MM.1S (cell line): ENCODE results near the gene PPP1R13B.

Experiments
- DNase-seq: peaks from one replicate; pipeline ENCODE4 v3.0.0-alpha.2; 2015
- H2AFZ ChIP-seq: fragments of 300-600 bp; sonication (generic); 2 replicates; pipeline ENCODE4 v1.6.0; 2016; ENCODE audit warnings: antibody characterized with exemption, low read length
- H3F3A ChIP-seq: fragments of 300-600 bp; sonication (generic); 2 replicates; pipeline ENCODE4 v1.6.1; 2016; ENCODE audit warnings: mild to moderate bottlenecking, antibody characterized with exemption, low read length, moderate library complexity, mixed read lengths; ENCODE audit not compliant: insufficient read depth
- H3K27ac ChIP-seq: fragments of 300-600 bp; sonication (generic); 2 replicates; pipeline ENCODE4 v1.5.1; 2016; ENCODE audit warnings: mild to moderate bottlenecking, low read length
- H3K27me3 ChIP-seq: fragments of 300-600 bp; sonication (generic); replicated peaks from 2 replicates; pipeline ENCODE4 v1.6.0; 2016; ENCODE audit warnings: low read length; ENCODE audit not compliant: insufficient read depth
- H3K36me3 ChIP-seq: fragments of 300-600 bp; sonication (generic); replicated peaks from 2 replicates; pipeline ENCODE4 v1.6.1; 2016; ENCODE audit warnings: mild to moderate bottlenecking, low read length, mixed read lengths; ENCODE audit not compliant: insufficient read depth
- H3K4me1 ChIP-seq: fragments of 300-600 bp; sonication (generic); 2 replicates; pipeline ENCODE4 v1.6.1; 2016; ENCODE audit warnings: low read length, mixed read lengths
- H3K4me2 ChIP-seq: fragments of 300-600 bp; sonication (generic); 2 replicates; pipeline ENCODE4 v1.6.0; 2016; ENCODE audit warnings: low read depth, low read length
- H3K4me3 ChIP-seq: fragments of 300-600 bp; sonication (generic); 2 replicates; pipeline ENCODE4 v1.5.1; 2016; ENCODE audit warnings: low read length, mixed read lengths
- H3K79me2 ChIP-seq: fragments of 300-600 bp; sonication (generic); 2 replicates; pipeline ENCODE4 v1.6.1; 2016; ENCODE audit warnings: mixed run types, low read length, mixed read lengths
- H3K9ac ChIP-seq: fragments of 300-600 bp; sonication (generic); 2 replicates; pipeline ENCODE4 v1.6.1; 2016; ENCODE audit warnings: low read length, mixed read lengths
- H3K9me2 ChIP-seq: fragments of 300-600 bp; sonication (generic); replicated peaks from 2 replicates; pipeline ENCODE4 v1.6.1; 2016; ENCODE audit warnings: mild to moderate bottlenecking, low read length, mixed read lengths; ENCODE audit not compliant: insufficient read depth
- H3K9me3 ChIP-seq: fragments of 300-600 bp; sonication (generic); replicated peaks from 2 replicates; pipeline ENCODE4 v1.6.1; 2016; ENCODE audit warnings: mild to moderate bottlenecking, low read length, mixed read lengths; ENCODE audit not compliant: insufficient read depth
- H4K20me1 ChIP-seq: fragments of 300-600 bp; sonication (generic); 2 replicates; pipeline ENCODE4 v1.6.1; 2016; ENCODE audit warnings: mild to moderate bottlenecking, low read length, moderate library complexity, mixed read lengths; ENCODE audit not compliant: insufficient read depth
- CTCF ChIP-seq: fragments of 300-600 bp; sonication (generic); IDR thresholded peaks from 2 replicates; pipeline ENCODE4 v1.5.1; 2016; ENCODE audit warnings: antibody characterized with exemption, low read length, mixed read lengths
- EZH2 ChIP-seq: fragments of 300-600 bp; sonication (generic); optimal IDR thresholded peaks from 2 replicates; pipeline ENCODE3; 2017; ENCODE audit warnings: low read depth, mild to moderate bottlenecking, antibody characterized with exemption, low read length, mixed read lengths
- EZH2phosphoT487 ChIP-seq: fragments of 300-600 bp; sonication (generic); IDR thresholded peaks from 2 replicates; pipeline ENCODE4 v1.6.1; 2018; ENCODE audit warnings: antibody characterized with exemption, low read length

The PPP1R13B gene

GRCh38 chr14:103696466-103697071, 150.8 kb downstream of the PPP1R13B start:
- H3K4me2 ChIP-seq, result no peak overlapping the region

GRCh38 chr14:103696070-103696402, 151.3 kb downstream of the PPP1R13B start:
- no peaks in the 10 kb centered on the region for H3K79me2 ChIP-seq
- no peak overlapping the region for H2AFZ ChIP-seq
- H4K20me1 ChIP-seq, result no peaks in the 10 kb centered on the region
- H3K27me3 ChIP-seq, result no peaks in the 10 kb centered on the region
- no peaks in the 10 kb centered on the region for H3K36me3 ChIP-seq
- no peak overlapping the region for H3K27ac ChIP-seq
- no peak for TF ChIP-seq CTCF
- no peak for TF ChIP-seq EZH2phosphoT487
- TF ChIP-seq EZH2, result no peak
- H3K4me3 ChIP-seq, result no peak overlapping the region
- no peak overlapping the region for H3K4me2 ChIP-seq
- no peaks in the 10 kb centered on the region for H3F3A ChIP-seq
- no peak for DNase-seq
- H3K9me2 ChIP-seq, result no peaks in the 10 kb centered on the region
- no peaks in the 10 kb centered on the region for H3K4me1 ChIP-seq
- H3K9ac ChIP-seq, result no peak overlapping the region
- no peaks in the 10 kb centered on the region for H3K9me3 ChIP-seq

More at GRCh38 chr14:103696466-103697071, 150.8 kb downstream of the PPP1R13B start:
- TF ChIP-seq CTCF, result no peak
- TF ChIP-seq EZH2, result no peak
- no peak for TF ChIP-seq EZH2phosphoT487
- Histone ChIP-seq H3F3A (no peaks in the 10 kb centered on the region), H2AFZ (no peak overlapping the region), H3K9ac (no peak overlapping the region), H4K20me1 (no peaks in the 10 kb centered on the region), H3K36me3 (no peaks in the 10 kb centered on the region), H3K27me3 (no peaks in the 10 kb centered on the region), H3K27ac (no peak overlapping the region), H3K4me1 (no peaks in the 10 kb centered on the region), H3K9me2 (no peaks in the 10 kb centered on the region), H3K79me2 (no peaks in the 10 kb centered on the region), H3K9me3 (no peaks in the 10 kb centered on the region), H3K4me3 (no peak overlapping the region)
- DNase-seq, result no peak

DNA sequence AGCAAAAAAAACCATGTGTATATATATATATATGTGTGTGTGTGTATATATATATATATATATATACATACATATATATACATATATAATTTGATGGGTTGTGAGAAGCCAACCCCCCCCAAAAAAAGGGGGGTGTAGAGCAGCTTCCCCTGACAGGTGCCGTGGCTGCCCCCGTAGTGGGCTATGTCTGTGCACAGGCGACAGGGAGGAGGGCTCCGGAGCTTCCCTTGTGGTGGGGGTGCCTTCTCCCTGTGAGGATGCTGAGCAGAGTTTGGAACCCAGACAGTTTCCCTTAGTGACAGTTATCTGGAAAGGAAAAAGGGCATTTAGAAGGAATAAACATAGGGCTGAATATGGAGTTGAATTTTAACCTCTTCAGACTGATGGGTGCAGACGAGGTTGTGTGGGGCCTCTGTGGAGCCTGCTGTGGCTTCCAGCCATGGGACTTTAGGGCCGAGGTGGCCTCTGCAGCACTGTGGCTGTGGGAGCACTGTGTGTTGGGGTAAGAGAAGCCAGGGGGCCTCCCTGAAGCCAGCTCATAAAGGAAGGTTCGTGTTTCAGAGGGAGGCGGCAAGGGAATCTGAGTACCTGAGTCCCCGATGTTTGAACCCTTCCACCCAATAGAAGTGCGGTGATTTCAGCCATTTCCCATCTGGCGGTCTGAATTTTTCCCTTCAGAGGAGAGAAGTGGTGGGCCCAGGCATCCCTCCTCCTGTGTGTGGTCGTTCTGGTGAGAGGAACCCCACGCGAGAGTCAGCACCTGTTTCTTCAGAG, 151.9 kb downstream of the PPP1R13B start:
- Histone ChIP-seq H2AFZ (no peak overlapping the region), H3K4me3 (no peak overlapping the region), H3K9ac (no peak overlapping the region), H3K36me3 (no peaks in the 10 kb centered on the region), H3F3A (no peaks in the 10 kb centered on the region), H4K20me1 (no peaks in the 10 kb centered on the region), H3K79me2 (no peaks in the 10 kb centered on the region), H3K27me3 (no peaks in the 10 kb centered on the region), H3K4me1 (no peaks in the 10 kb centered on the region), H3K9me2 (no peaks in the 10 kb centered on the region), H3K4me2 (no peak overlapping the region), H3K9me3 (no peaks in the 10 kb centered on the region), H3K27ac (no peak overlapping the region)
- DNase-seq, result no peak
- TF ChIP-seq EZH2phosphoT487, result no peak
- TF ChIP-seq EZH2, result no peak
- no peak for TF ChIP-seq CTCF
